Trophoblast cell (in vitro differentiated cells and primary cell): ENCODE results near the gene NKAPL.

Experiments
- DNase-seq, 2 donors: peaks; one replicate each; pipeline ENCODE4 v3.0.0-alpha.2; 2016
- H2AFZ ChIP-seq: 2 replicates; pipeline ENCODE4 v1.6.1; 2013; ENCODE audit warnings: low read length, moderate library complexity, mild to moderate bottlenecking; ENCODE audit not compliant: insufficient read depth, poor library complexity
- H2AK5ac ChIP-seq: 2 replicates; pipeline ENCODE4 v1.6.1; 2013; ENCODE audit warnings: mild to moderate bottlenecking, low read length
- H2BK120ac ChIP-seq: 2 replicates; pipeline ENCODE4 v1.6.1; 2013; ENCODE audit warnings: low read length, mild to moderate bottlenecking, moderate library complexity; ENCODE audit not compliant: insufficient read depth, poor library complexity
- H2BK12ac ChIP-seq: 2 replicates; pipeline ENCODE4 v1.6.1; 2013; ENCODE audit warnings: mild to moderate bottlenecking, low read length, moderate library complexity
- H2BK5ac ChIP-seq: 2 replicates; pipeline ENCODE4 v1.6.1; 2013; ENCODE audit warnings: low read length, low read depth, moderate library complexity, mild to moderate bottlenecking; ENCODE audit not compliant: poor library complexity
- H3K14ac ChIP-seq: 2 replicates; pipeline ENCODE4 v1.6.1; 2013; ENCODE audit warnings: mild to moderate bottlenecking, low read length
- H3K18ac ChIP-seq: 2 replicates; pipeline ENCODE4 v1.6.1; 2013; ENCODE audit warnings: mild to moderate bottlenecking, low read length
- H3K23ac ChIP-seq: 2 replicates; pipeline ENCODE4 v1.6.1; 2013; ENCODE audit warnings: low read length
- H3K27ac ChIP-seq: 2 replicates; pipeline ENCODE4 v1.5.1; 2013; ENCODE audit warnings: low read depth, mild to moderate bottlenecking, inconsistent platforms, low read length, moderate library complexity
- H3K27me3 ChIP-seq: 2 replicates; pipeline ENCODE4 v1.6.1; 2013; ENCODE audit warnings: inconsistent platforms, mild to moderate bottlenecking, low read length, moderate library complexity; ENCODE audit not compliant: insufficient read depth
- H3K36me3 ChIP-seq, 2 experiments: 1 replicate in 1 of 2; 2 replicates in 1 of 2; pipeline ENCODE4 v1.6.1; 2013; ENCODE audit warnings: low read length in 2 of 2, mild to moderate bottlenecking in 2 of 2, moderate library complexity in 1 of 2; ENCODE audit not compliant: insufficient read depth in 2 of 2, control insufficient read depth in 1 of 2
- H3K4ac ChIP-seq: 2 replicates; pipeline ENCODE4 v1.6.1; 2013; ENCODE audit warnings: low read depth, mild to moderate bottlenecking, low read length, moderate library complexity
- H3K4me1 ChIP-seq, 2 experiments: 1 replicate in 1 of 2; 2 replicates in 1 of 2; pipeline ENCODE4 v1.6.1; 2013; ENCODE audit warnings: low read length in 2 of 2, mild to moderate bottlenecking in 2 of 2, moderate library complexity in 1 of 2; ENCODE audit not compliant: insufficient read depth in 2 of 2, control insufficient read depth in 1 of 2
- H3K4me2 ChIP-seq: 2 replicates; pipeline ENCODE4 v1.6.1; 2013; ENCODE audit warnings: inconsistent platforms, mild to moderate bottlenecking, low read length, moderate library complexity
- H3K4me3 ChIP-seq: 2 replicates; pipeline ENCODE4 v1.5.1; 2013; ENCODE audit warnings: mild to moderate bottlenecking, low read depth, low read length, inconsistent platforms
- H3K79me1 ChIP-seq: one replicate; pipeline ENCODE4 v1.6.1; 2013; ENCODE audit warnings: low read length
- H3K79me2 ChIP-seq: 2 replicates; pipeline ENCODE4 v1.6.1; 2013; ENCODE audit warnings: low read length, mild to moderate bottlenecking; ENCODE audit not compliant: control insufficient read depth, insufficient read depth, poor library complexity
- H3K9ac ChIP-seq: 2 replicates; pipeline ENCODE4 v1.6.1; 2013; ENCODE audit warnings: mild to moderate bottlenecking, low read length
- H3K9me3 ChIP-seq: 2 replicates; pipeline ENCODE4 v1.6.1; 2013; ENCODE audit warnings: low read depth, mild to moderate bottlenecking, control low read depth, inconsistent platforms, low read length; ENCODE audit not compliant: insufficient read depth
- H4K12ac ChIP-seq: 2 replicates; pipeline ENCODE4 v1.6.1; 2013; ENCODE audit warnings: low read depth, mild to moderate bottlenecking, low read length, moderate library complexity
- H4K8ac ChIP-seq: 2 replicates; pipeline ENCODE4 v1.6.1; 2013; ENCODE audit warnings: low read depth, mild to moderate bottlenecking, low read length, moderate library complexity
- H4K91ac ChIP-seq: one replicate; pipeline ENCODE4 v1.6.1; 2013; ENCODE audit warnings: low read depth, mild to moderate bottlenecking, low read length, moderate library complexity
- WGBS: extraction: QIAGEN DNeasy Blood & Tissue Kit; methylation state at CpG from one replicate; pipeline ENCODE4 v1.1.7; 2013; ENCODE audit warnings: missing lambda C conversion rate; ENCODE audit not compliant: insufficient read length, insufficient coverage; ENCODE audit errors: extremely low coverage; 5-methylcytosine and 5-hydroxymethylcytosine counted together

The NKAPL gene

GRCh38 chr6:28250747-28251146, 8.3 kb upstream of the NKAPL start:
- Histone ChIP-seq H4K91ac (no peak overlapping the region), H3K4me2 (peak overlapping the region; percentile 32), H2AK5ac (no peak overlapping the region), H3K14ac (no peak overlapping the region), H2BK120ac (no peak overlapping the region), H3K79me2 (no peaks in the 10 kb centered on the region), H3K9ac (no peak overlapping the region), H3K79me1 (no peaks in the 10 kb centered on the region), H3K4me1 (peaks cover 6 to 9% of the 10 kb centered on the region in 2 experiments), H3K23ac (no peak overlapping the region), H2BK12ac (no peak overlapping the region), H3K18ac (no peak overlapping the region), H3K27ac (no peak overlapping the region), H3K4me3 (no peak overlapping the region), H3K27me3 (no peaks in the 10 kb centered on the region), H2BK5ac (no peak overlapping the region), H3K36me3 (peaks cover 5 to 14% of the 10 kb centered on the region in 2 experiments), H4K12ac (no peak overlapping the region), H4K8ac (no peak overlapping the region), H2AFZ (no peak overlapping the region), H3K4ac (no peak overlapping the region), H3K9me3 (peaks cover 3% of the 10 kb centered on the region)
- no peak for DNase-seq
- no CpG with 5 or more reads among the region's 2 CpGs for WGBS

DNA sequence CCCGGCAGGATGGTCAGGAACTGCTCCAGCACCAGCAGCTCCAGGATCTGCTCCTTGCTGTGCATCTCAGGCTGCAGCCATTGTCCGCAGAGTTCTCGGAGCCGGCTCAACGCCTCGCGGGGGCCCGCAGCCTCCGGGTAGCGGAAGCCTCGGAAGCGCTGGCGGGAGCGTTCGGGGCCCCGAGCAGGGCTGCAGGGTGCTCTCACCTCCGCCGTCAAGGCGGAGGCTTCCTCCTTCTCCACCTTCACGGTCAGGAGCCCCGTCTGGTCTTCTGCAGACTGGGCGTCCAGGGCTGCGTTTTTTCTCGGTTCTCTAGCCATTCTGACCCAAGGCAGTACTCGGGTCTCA, 7.5 kb upstream of the NKAPL start:
- Histone ChIP-seq H4K12ac (peak overlapping the region; percentile 63), H3K18ac (peak overlapping the region; percentile 21), H3K4me2 (peak overlapping the region; percentile 77), H3K14ac (peak overlapping the region; percentile 61), H2BK12ac (no peak overlapping the region), H3K4ac (peak overlapping the region; percentile 41), H3K27ac (no peak overlapping the region), H3K4me1 (peaks cover 6 to 9% of the 10 kb centered on the region in 2 experiments), H3K9ac (peak overlapping the region; percentile 23), H3K23ac (no peak overlapping the region), H4K8ac (peak overlapping the region; percentile 98), H3K36me3 (peaks cover 2 to 8% of the 10 kb centered on the region in 2 experiments), H2AK5ac (no peak overlapping the region), H3K4me3 (peak overlapping the region; percentile 87), H2BK120ac (no peak overlapping the region), H2BK5ac (no peak overlapping the region), H3K79me1 (no peaks in the 10 kb centered on the region), H3K9me3 (peaks cover 3% of the 10 kb centered on the region), H2AFZ (peak overlapping the region; percentile 66), H3K79me2 (no peaks in the 10 kb centered on the region), H3K27me3 (no peaks in the 10 kb centered on the region), H4K91ac (peak overlapping the region; percentile 52)
- no CpG with 5 or more reads among the region's 25 CpGs for WGBS
- peak; percentile 19 to 48 for DNase-seq

DNA sequence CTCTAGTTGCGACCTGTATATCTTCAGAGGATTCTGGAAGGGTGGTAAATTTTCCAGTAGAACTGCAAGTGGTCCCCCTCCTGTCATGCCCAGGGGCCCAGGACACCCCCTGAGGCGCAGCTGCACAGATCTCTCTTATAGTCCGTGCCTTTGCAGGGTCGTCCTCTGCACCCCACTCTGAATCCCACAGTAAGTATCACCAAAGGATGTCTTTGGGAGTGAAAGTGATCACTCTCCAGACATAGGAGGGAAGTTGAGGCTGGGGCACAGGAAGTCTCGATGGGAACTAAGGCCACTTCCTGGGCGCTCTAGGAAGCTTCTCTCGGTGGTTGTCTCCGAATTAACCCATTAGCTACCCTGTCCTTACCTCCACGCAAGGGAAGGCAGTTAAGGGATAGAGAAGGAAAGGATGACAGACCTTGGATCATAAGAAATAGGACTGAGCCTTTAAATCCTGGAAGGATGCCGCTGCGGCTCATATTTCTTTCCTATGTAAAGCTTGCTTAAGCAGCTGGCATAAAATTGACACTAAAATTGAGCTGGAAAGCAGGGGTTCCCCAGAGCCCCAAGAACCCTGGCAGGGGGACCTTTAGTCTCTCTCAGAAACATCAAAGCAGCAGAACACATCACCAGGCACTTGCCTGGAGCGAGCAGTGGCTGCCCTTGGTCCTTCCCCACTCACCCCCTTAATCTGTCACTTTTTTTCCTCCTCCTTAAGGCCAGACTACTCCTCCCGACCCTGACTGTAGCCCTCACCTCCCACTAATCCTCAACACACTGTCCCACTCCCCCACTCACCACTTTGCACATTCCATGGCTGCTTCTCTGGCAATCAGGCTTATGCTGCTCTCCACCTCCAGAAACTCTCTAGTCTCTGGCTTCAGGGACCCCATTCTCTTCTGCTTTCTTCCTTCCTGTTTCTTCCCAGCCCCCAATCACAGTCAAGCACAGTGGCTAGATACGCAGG, 6.8 kb upstream of the NKAPL start, which contains the start of gene ZKSCAN4:
ZKSCAN4 (minus strand) TSS at position 261 of the 967 bp plus-strand sequence. CDS start 289 bp downstream, outside the sequence.
- WGBS = no CpG with 5 or more reads among the region's 14 CpGs
- peaks cover 2 to 8% of the 10 kb centered on the region in 2 experiments for H3K36me3 ChIP-seq
- peaks cover 3% of the 10 kb centered on the region for H3K9me3 ChIP-seq
- H3K18ac ChIP-seq = peak within 1 kb of the TSS; percentile 21
- H3K4me3 ChIP-seq = peak within 1 kb of the TSS; percentile 87
- no peak within 1 kb of the TSS for H3K27ac ChIP-seq
- no peak within 1 kb of the TSS for H3K23ac ChIP-seq
- H4K12ac ChIP-seq = peak within 1 kb of the TSS; percentile 98
- H2BK5ac ChIP-seq = no peak within 1 kb of the TSS
- peak within 1 kb of the TSS; percentile 61 for H3K14ac ChIP-seq
- no peaks in the 10 kb centered on the region for H3K79me2 ChIP-seq
- H4K91ac ChIP-seq = peak within 1 kb of the TSS; percentile 66
- peak within 1 kb of the TSS; percentile 98 for H2AFZ ChIP-seq
- H2BK12ac ChIP-seq = no peak within 1 kb of the TSS
- peak within 1 kb of the TSS; percentile 99 for H4K8ac ChIP-seq
- peak; percentile 67 to 94 for DNase-seq
- H3K4me2 ChIP-seq = peak within 1 kb of the TSS; percentile 77
- H3K79me1 ChIP-seq = no peaks in the 10 kb centered on the region
- H3K4me1 ChIP-seq = peaks cover 6 to 9% of the 10 kb centered on the region in 2 experiments
- no peak within 1 kb of the TSS for H2AK5ac ChIP-seq
- peak within 1 kb of the TSS; percentile 55 for H3K9ac ChIP-seq
- H2BK120ac ChIP-seq = peak within 1 kb of the TSS; percentile 19
- peak within 1 kb of the TSS; percentile 44 for H3K4ac ChIP-seq
- H3K27me3 ChIP-seq = no peaks in the 10 kb centered on the region

DNA sequence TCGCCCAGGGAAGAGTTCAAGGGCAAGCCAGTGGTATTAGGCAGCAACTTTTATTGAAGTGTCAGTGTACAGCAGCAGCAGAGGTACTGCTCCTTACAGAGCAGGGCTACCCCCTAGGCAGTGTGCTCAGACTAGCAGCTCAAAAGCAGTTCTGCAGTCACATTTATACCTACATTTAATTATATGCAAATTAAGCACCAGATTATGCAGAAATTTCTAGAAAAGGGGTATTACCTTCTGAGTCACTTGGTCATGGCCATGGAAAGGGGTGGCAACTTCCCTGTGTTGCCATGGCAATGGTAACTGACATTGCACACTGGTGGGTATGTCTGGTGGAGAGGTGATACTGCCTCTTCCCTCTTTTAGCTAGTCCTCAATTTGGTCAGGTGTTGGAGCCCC, 5.0 kb upstream of the NKAPL start:
- no peak overlapping the region for H3K4ac ChIP-seq
- H4K91ac ChIP-seq = no peak overlapping the region
- no peak overlapping the region for H3K14ac ChIP-seq
- no peak overlapping the region for H4K12ac ChIP-seq
- H3K4me1 ChIP-seq = peaks cover 6 to 9% of the 10 kb centered on the region in 2 experiments
- peaks cover 0 to 2% of the 10 kb centered on the region in 2 experiments for H3K36me3 ChIP-seq
- peaks cover 3% of the 10 kb centered on the region for H3K9me3 ChIP-seq
- no peak overlapping the region for H3K23ac ChIP-seq
- no peak overlapping the region for H3K4me3 ChIP-seq
- no peak overlapping the region for H3K4me2 ChIP-seq
- no peak overlapping the region for H2BK120ac ChIP-seq
- H3K18ac ChIP-seq = no peak overlapping the region
- H2AK5ac ChIP-seq = no peak overlapping the region
- H2AFZ ChIP-seq = no peak overlapping the region
- H3K79me1 ChIP-seq = no peaks in the 10 kb centered on the region
- no peak overlapping the region for H3K9ac ChIP-seq
- H3K27me3 ChIP-seq = no peaks in the 10 kb centered on the region
- DNase-seq = no peak
- no peaks in the 10 kb centered on the region for H3K79me2 ChIP-seq
- no peak overlapping the region for H4K8ac ChIP-seq
- H2BK12ac ChIP-seq = no peak overlapping the region
- H2BK5ac ChIP-seq = no peak overlapping the region
- no CpG with 5 or more reads among the region's 1 CpG for WGBS
- no peak overlapping the region for H3K27ac ChIP-seq
